ENCODE measurements around the gene SNRNP25.

DNA sequence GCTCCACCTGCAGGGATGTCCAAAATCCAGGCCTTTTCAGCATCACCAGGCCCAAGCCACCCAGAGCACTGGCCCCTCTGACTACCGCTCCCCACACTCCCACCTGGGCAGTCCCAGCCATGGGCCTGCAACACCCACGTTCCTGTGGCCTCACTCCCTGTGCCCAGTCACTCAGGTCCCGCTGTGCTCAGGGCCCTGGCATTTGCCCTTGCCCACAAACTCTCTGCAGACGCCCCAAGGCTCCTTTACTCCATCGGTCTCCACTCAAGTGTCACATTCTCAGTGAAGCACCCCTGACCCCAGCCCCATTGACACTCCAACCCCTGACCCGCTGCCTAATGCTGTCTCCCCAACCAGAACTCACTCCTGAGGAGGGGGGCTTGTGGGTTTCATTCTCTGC is 48.0 kb downstream of the SNRNP25 start:
- TF ChIP-seq CTCF (IDR thresholded peaks at IDR 0.05) (no peak), POLR2A (IDR thresholded peaks at IDR 0.05) (no peak)
